Ishikawa (cell line): ENCODE measurements around the gene CFAP61.

ENCODE experiments used
- CEBPB ChIP-seq: IDR thresholded peaks from 2 replicates; pipeline ENCODE4 v1.6.1; 2012
- CREB1 ChIP-seq: IDR thresholded peaks from 2 replicates; pipeline ENCODE4 v1.6.1; 2012; ENCODE audit warnings: low read depth
- EGR1 ChIP-seq: IDR thresholded peaks from 2 replicates; pipeline ENCODE4 v1.6.1; 2012
- EP300 ChIP-seq: IDR thresholded peaks from 2 replicates; pipeline ENCODE4 v1.6.1; 2012; ENCODE audit warnings: borderline replicate concordance
- NFIC ChIP-seq: IDR thresholded peaks from 2 replicates; pipeline ENCODE4 v1.6.1; 2012
- RAD21 ChIP-seq: IDR thresholded peaks from 2 replicates; pipeline ENCODE4 v1.6.1; 2012; ENCODE audit warnings: low read depth
- TAF1 ChIP-seq: IDR thresholded peaks from 2 replicates; pipeline ENCODE4 v1.6.1; 2012; ENCODE audit warnings: low read depth, mild to moderate bottlenecking
- TCF12 ChIP-seq: IDR thresholded peaks from 2 replicates; pipeline ENCODE4 v1.6.1; 2012; ENCODE audit warnings: low read depth
- TEAD4 ChIP-seq: IDR thresholded peaks from 2 replicates; pipeline ENCODE4 v1.6.1; 2012
- YY1 ChIP-seq: IDR thresholded peaks from 2 replicates; pipeline ENCODE4 v1.6.1; 2012; ENCODE audit warnings: low read depth
- ZBTB7A ChIP-seq: IDR thresholded peaks from 2 replicates; pipeline ENCODE4 v1.6.1; 2012; ENCODE audit warnings: low read depth
- TF ChIP-seq, protein P1 (sequence below): IDR thresholded peaks from 2 replicates; pipeline ENCODE4 v1.6.1; 2012; ENCODE audit warnings: low read depth, mild to moderate bottlenecking
- TF ChIP-seq, protein P2 (sequence below): IDR thresholded peaks from 2 replicates; pipeline ENCODE4 v1.6.1; 2012
- TF ChIP-seq, protein P3 (sequence below): IDR thresholded peaks from 2 replicates; pipeline ENCODE4 v1.6.1; 2012

DNA sequence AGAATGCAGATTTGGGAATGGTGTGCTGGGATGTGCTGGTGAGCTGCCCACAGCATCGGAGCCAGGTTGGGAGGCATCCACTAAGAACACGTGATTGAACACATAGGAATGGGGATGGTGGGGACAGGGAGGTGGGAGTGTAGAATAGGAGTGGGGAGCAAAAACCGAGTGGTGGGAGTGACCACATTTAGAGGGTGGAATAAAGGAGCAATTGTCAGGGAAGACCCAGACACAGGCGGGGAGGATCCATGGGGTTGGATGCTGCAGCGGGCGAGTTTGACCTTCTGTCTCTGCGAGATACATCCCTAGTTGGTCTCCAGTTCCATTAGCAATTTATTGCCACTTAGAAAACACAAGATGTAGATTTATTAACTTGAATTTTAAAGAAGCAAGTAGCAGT is 30.5 kb upstream of the CFAP61 start:
- no peak for TF ChIP-seq EP300
- no peak for TF ChIP-seq TCF12
- TF ChIP-seq, protein P1, sequence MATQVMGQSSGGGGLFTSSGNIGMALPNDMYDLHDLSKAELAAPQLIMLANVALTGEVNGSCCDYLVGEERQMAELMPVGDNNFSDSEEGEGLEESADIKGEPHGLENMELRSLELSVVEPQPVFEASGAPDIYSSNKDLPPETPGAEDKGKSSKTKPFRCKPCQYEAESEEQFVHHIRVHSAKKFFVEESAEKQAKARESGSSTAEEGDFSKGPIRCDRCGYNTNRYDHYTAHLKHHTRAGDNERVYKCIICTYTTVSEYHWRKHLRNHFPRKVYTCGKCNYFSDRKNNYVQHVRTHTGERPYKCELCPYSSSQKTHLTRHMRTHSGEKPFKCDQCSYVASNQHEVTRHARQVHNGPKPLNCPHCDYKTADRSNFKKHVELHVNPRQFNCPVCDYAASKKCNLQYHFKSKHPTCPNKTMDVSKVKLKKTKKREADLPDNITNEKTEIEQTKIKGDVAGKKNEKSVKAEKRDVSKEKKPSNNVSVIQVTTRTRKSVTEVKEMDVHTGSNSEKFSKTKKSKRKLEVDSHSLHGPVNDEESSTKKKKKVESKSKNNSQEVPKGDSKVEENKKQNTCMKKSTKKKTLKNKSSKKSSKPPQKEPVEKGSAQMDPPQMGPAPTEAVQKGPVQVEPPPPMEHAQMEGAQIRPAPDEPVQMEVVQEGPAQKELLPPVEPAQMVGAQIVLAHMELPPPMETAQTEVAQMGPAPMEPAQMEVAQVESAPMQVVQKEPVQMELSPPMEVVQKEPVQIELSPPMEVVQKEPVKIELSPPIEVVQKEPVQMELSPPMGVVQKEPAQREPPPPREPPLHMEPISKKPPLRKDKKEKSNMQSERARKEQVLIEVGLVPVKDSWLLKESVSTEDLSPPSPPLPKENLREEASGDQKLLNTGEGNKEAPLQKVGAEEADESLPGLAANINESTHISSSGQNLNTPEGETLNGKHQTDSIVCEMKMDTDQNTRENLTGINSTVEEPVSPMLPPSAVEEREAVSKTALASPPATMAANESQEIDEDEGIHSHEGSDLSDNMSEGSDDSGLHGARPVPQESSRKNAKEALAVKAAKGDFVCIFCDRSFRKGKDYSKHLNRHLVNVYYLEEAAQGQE = no peak
- TF ChIP-seq, protein P2, sequence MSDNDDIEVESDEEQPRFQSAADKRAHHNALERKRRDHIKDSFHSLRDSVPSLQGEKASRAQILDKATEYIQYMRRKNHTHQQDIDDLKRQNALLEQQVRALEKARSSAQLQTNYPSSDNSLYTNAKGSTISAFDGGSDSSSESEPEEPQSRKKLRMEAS = no peak
- no peak for TF ChIP-seq TEAD4
- no peak for TF ChIP-seq RAD21
- TF ChIP-seq CREB1 = no peak
- no peak for TF ChIP-seq NFIC
- no peak for TF ChIP-seq YY1
- no peak for TF ChIP-seq ZBTB7A
- TF ChIP-seq TAF1 = no peak
- no peak for TF ChIP-seq CEBPB
- TF ChIP-seq EGR1 = no peak
- TF ChIP-seq, protein P3, sequence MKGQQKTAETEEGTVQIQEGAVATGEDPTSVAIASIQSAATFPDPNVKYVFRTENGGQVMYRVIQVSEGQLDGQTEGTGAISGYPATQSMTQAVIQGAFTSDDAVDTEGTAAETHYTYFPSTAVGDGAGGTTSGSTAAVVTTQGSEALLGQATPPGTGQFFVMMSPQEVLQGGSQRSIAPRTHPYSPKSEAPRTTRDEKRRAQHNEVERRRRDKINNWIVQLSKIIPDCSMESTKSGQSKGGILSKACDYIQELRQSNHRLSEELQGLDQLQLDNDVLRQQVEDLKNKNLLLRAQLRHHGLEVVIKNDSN = no peak
